Common myeloid progenitor, CD34-positive (primary cell): ENCODE data around the gene RBM5.

Experiments used
- CTCF ChIA-PET: fragments of 350-600 bp; sonication (Branson Sonifier 250); formaldehyde crosslinking; loops from one replicate; lab custom pipeline; 2021; ENCODE audit warnings: antibody characterized with exemption; lab: Charles Lee
- POLR2A ChIA-PET: fragments of 350-600 bp; sonication (Branson Sonifier 250); formaldehyde crosslinking; loops from one replicate; lab custom pipeline; 2021; ENCODE audit warnings: antibody characterized with exemption; lab: Charles Lee
- DNase-seq, 3 donors: peaks; one replicate each; pipeline versions ENCODE4 v3.0.0 to v3.0.0-alpha.2; 2013
- H3K27ac ChIP-seq, 2 experiments: 1 replicate in 1 of 2; 2 replicates in 1 of 2; pipeline ENCODE4 v1.7.0; 2013; ENCODE audit warnings: inconsistent platforms in 2 of 2, low read length in 2 of 2, mild to moderate bottlenecking in 2 of 2, low read depth in 1 of 2, moderate library complexity in 1 of 2; ENCODE audit not compliant: severe bottlenecking in 2 of 2, insufficient read depth in 1 of 2, poor library complexity in 1 of 2
- H3K27me3 ChIP-seq, 5 experiments: replicated peaks in 2 of 5; 1 replicate in 3 of 5; 2 replicates in 2 of 5; pipeline versions ENCODE4 v1.6.1 to v1.7.0; 2013; ENCODE audit warnings: low read length in 4 of 5, mild to moderate bottlenecking in 2 of 5, moderate library complexity in 2 of 5, inconsistent platforms in 1 of 5; ENCODE audit not compliant: insufficient read depth in 5 of 5, control insufficient read depth in 4 of 5
- H3K36me3 ChIP-seq, 4 experiments: 1 replicate in 2 of 4; 2 replicates in 2 of 4; pipeline versions ENCODE4 v1.6.1 to v1.7.0; 2013; ENCODE audit warnings: low read length in 3 of 4, control low read depth in 1 of 4, mild to moderate bottlenecking in 1 of 4; ENCODE audit not compliant: control insufficient read depth in 4 of 4, insufficient read depth in 4 of 4
- H3K4me1 ChIP-seq, 4 experiments: 1 replicate in 3 of 4; 2 replicates in 1 of 4; pipeline versions ENCODE4 v1.6.1 to v1.7.1; 2013; ENCODE audit warnings: low read length in 3 of 4, mild to moderate bottlenecking in 3 of 4, control low read depth in 1 of 4, inconsistent platforms in 1 of 4, moderate library complexity in 1 of 4; ENCODE audit not compliant: control insufficient read depth in 4 of 4, insufficient read depth in 4 of 4; ENCODE audit errors: control extremely low read depth in 1 of 4
- H3K4me3 ChIP-seq, 7 experiments: 1 replicate in 4 of 7; 2 replicates in 3 of 7; pipeline versions ENCODE4 v1.5.1 to v1.7.0; 2013; ENCODE audit warnings: mild to moderate bottlenecking in 7 of 7, low read length in 6 of 7, moderate library complexity in 6 of 7, inconsistent platforms in 2 of 7, low read depth in 2 of 7, control low read depth in 1 of 7; ENCODE audit not compliant: insufficient read depth in 4 of 7, control insufficient read depth in 1 of 7; ENCODE audit errors: extremely low read depth in 1 of 7
- H3K9me3 ChIP-seq, 5 experiments: 1 replicate in 4 of 5; 2 replicates in 1 of 5; pipeline versions ENCODE4 v1.6.1 to v1.7.1; 2013; ENCODE audit warnings: low read length in 4 of 5, mild to moderate bottlenecking in 2 of 5, inconsistent platforms in 1 of 5, low read depth in 1 of 5, moderate library complexity in 1 of 5; ENCODE audit not compliant: control insufficient read depth in 4 of 5, insufficient read depth in 2 of 5; ENCODE audit errors: control extremely low read depth in 1 of 5
- WGBS: methylation state at CpG from one replicate; pipeline ENCODE4 v1.1.5; 2013; ENCODE audit not compliant: insufficient coverage; 5-methylcytosine and 5-hydroxymethylcytosine counted together

RBM5 gene

GRCh38 chr3:50136714-50137405 lies 48.1 kb downstream of the RBM5 start:
- DNase-seq: no peak
- Histone ChIP-seq H3K27me3 (peaks cover 0 to 2% (median 0%) of the 10 kb centered on the region in 5 experiments), H3K4me1 (peaks cover 0 to 29% (median 20%) of the 10 kb centered on the region in 4 experiments), H3K27ac (no peak overlapping the region), H3K9me3 (no peaks in the 10 kb centered on the region), H3K36me3 (no peaks in the 10 kb centered on the region), H3K4me3 (no peak overlapping the region)
- POLR2A ChIA-PET: no interaction called here
- CTCF ChIA-PET: interaction anchor here (0.8 to 13.2 kb wide), 11 partner anchors 10 to 88 kb away, joined by 3 to 108 read pairs (median 4); no protein-coding TSS in a partner anchor
- 78% methylated on average over 4 of the region's 6 CpGs for WGBS

DNA sequence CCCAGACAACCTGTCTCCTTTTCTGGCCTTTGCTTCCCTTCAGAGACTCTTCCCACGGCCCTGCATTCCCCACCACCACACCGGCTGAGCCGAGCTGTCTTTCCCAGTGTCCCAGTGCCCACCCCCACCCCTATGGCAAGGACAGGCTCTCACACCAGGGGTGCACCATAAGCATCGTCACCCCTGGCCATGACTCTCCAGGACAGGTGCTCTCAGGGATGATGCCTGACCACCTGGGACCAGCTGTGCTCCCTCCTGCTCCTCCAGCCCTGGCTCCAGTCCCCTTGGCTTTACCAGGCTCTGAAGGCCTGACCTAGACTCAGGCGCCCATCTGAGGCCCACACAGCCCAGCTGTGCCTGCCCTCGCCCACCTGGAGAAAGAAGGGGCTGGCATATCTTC lies 48.8 kb downstream of the RBM5 start:
- no peaks in the 10 kb centered on the region for H3K36me3 ChIP-seq
- CTCF ChIA-PET: interaction anchor here (1.2 to 13.2 kb wide), 7 partner anchors 11 to 87 kb away, joined by 3 to 108 read pairs (median 4); no protein-coding TSS in a partner anchor
- H3K4me3 ChIP-seq: no peak overlapping the region
- H3K4me1 ChIP-seq: peaks cover 0 to 29% (median 20%) of the 10 kb centered on the region in 4 experiments
- no peak for DNase-seq
- no peaks in the 10 kb centered on the region for H3K9me3 ChIP-seq
- H3K27me3 ChIP-seq: peaks cover 0 to 2% (median 0%) of the 10 kb centered on the region in 5 experiments
- POLR2A ChIA-PET: no interaction called here
- 100% methylated on average over 4 of the region's 6 CpGs for WGBS
- H3K27ac ChIP-seq: no peak overlapping the region

DNA sequence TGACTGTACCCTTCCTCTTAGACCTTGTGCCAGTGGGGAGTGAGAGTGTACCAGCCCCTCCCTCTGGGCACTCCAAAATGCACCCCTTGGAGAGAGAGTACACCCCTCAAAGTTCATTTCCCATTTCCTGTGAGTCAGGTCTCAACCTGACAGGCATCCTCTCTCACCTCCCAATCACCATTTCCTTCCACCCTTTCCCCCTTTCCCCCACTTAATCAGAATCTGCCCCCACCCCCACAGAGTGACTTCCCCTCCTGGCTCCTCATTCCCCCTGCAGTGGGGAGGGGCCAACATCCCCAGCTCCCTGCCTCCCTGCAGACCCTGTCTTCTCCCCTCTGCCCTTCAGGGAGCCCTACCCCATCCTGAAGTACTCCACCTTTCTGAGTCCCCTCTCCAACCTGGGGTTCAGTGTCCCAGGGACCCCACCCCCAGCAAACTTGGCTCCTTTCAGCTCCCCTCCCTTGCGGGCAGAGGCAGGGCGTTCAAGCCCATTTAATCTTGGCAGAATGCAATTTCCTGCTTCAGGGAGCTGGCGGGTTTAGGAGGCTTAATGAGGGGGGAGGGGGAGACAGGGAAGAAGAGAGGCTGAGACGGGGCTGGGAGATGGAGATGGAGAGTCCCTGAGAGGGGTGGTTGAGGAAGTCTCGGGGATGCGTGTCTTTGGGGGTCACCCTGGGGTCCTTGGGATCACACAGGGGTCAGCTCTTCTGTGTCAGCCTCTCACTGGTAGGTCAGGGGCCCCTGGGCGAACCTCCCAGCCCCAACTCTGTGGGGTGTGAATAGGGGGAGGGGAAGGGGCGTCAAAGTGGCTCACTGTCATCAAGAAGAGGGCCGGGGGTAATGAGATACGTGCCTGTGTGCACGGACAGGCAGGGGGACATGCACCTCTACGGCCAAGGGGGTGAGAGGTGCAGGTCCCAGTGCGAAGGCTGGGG lies 49.8 kb downstream of the RBM5 start:
- ChIA-PET POLR2A (interaction anchor here (0.6 to 0.7 kb wide), 3 partner anchors 74 to 191 kb away, joined by 3 to 7 read pairs (median 3); no protein-coding TSS in a partner anchor), CTCF (interaction anchor here (1.8 to 13.2 kb wide), 3 partner anchors 14 to 86 kb away, joined by 4 to 108 read pairs (median 14); no protein-coding TSS in a partner anchor)
- H3K27me3 ChIP-seq: peaks cover 0 to 2% (median 0%) of the 10 kb centered on the region in 5 experiments
- H3K4me3 ChIP-seq: peak overlapping the region in 1 of 7 experiments; percentile 34
- peaks cover 0 to 29% (median 20%) of the 10 kb centered on the region in 4 experiments for H3K4me1 ChIP-seq
- H3K36me3 ChIP-seq: no peaks in the 10 kb centered on the region
- H3K27ac ChIP-seq: no peak overlapping the region
- peak in 2 of 3 donors; percentile 31 to 35 for DNase-seq
- WGBS: 8% methylated on average over 7 of the region's 13 CpGs
- no peaks in the 10 kb centered on the region for H3K9me3 ChIP-seq

DNA sequence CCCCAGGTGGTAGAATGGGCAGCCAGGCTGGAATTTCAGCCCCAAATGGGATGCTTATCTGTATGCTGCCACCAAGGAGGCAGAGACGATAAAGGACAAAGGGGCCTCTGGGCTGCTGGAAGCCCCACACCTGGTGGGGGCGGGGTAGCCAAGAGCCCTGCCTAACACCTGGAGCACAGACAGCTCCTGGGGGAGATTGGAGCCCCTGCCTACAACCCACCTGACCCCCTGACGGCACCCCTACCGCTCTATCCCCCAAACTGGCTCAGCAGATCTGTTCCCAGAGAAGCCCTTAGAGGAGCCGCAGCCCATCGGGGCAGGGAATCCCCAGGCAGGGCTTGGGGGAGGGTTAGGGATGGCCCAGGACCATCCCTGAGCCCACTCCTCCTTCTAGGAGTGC lies 50.6 kb downstream of the RBM5 start:
- no peaks in the 10 kb centered on the region for H3K9me3 ChIP-seq
- peaks cover 0 to 2% (median 0%) of the 10 kb centered on the region in 5 experiments for H3K27me3 ChIP-seq
- H3K4me3 ChIP-seq: no peak overlapping the region
- H3K36me3 ChIP-seq: no peaks in the 10 kb centered on the region
- WGBS: 70% methylated on average over 5 of the region's 6 CpGs
- no peak overlapping the region for H3K27ac ChIP-seq
- ChIA-PET POLR2A (interaction anchor here (0.6 kb wide), 1 partner anchor 146 kb away, joined by 3 read pairs; no protein-coding TSS in a partner anchor), CTCF (interaction anchor here (0.9 to 13.2 kb wide), 2 partner anchors 19 to 29 kb away, joined by 3 to 108 read pairs; no protein-coding TSS in a partner anchor)
- peaks cover 0 to 29% (median 20%) of the 10 kb centered on the region in 4 experiments for H3K4me1 ChIP-seq
- DNase-seq: no peak

GRCh38 chr3:50139718-50140423 lies 51.2 kb downstream of the RBM5 start:
- H3K4me3 ChIP-seq: no peak overlapping the region
- DNase-seq: no peak
- ChIA-PET POLR2A (interaction anchor here (0.6 kb wide), 1 partner anchor 145 kb away, joined by 3 read pairs; no protein-coding TSS in a partner anchor), CTCF (interaction anchor here (0.5 to 13.2 kb wide), 3 partner anchors 9 to 28 kb away, joined by 3 to 108 read pairs (median 3); no protein-coding TSS in a partner anchor)
- WGBS: 93% methylated on average over 12 of the region's 13 CpGs
- no peaks in the 10 kb centered on the region for H3K9me3 ChIP-seq
- no peak overlapping the region for H3K27ac ChIP-seq
- peaks cover 0 to 2% (median 0%) of the 10 kb centered on the region in 5 experiments for H3K27me3 ChIP-seq
- no peaks in the 10 kb centered on the region for H3K36me3 ChIP-seq
- H3K4me1 ChIP-seq: peaks cover 0 to 29% (median 20%) of the 10 kb centered on the region in 4 experiments

GRCh38 chr3:50140990-50141389 lies 52.3 kb downstream of the RBM5 start:
- Histone ChIP-seq H3K27ac (no peak overlapping the region), H3K9me3 (no peaks in the 10 kb centered on the region), H3K4me1 (peaks cover 0 to 29% (median 20%) of the 10 kb centered on the region in 4 experiments), H3K27me3 (peaks cover 0 to 2% (median 0%) of the 10 kb centered on the region in 5 experiments), H3K4me3 (no peak overlapping the region), H3K36me3 (no peaks in the 10 kb centered on the region)
- POLR2A ChIA-PET: no interaction called here
- 93% methylated on average over 12 of the region's 12 CpGs for WGBS
- DNase-seq: no peak
- CTCF ChIA-PET: interaction anchor here (0.8 kb wide), 1 partner anchor 19 kb away, joined by 3 read pairs; no protein-coding TSS in a partner anchor
